SK-N-SH treated with all-trans-retinoic acid at 6 μM for 48 hours (cell line): ENCODE results near the gene TAP1.

Source experiments
- ESRRG ChIP-seq: fragments of 250-450 bp; sonication (Bioruptor Pico); IDR thresholded peaks from 2 replicates; pipeline ENCODE4 v1.6.1; 2021; ENCODE audit warnings: mild to moderate bottlenecking
- ZNF70 ChIP-seq: fragments of 450-650 bp; formaldehyde crosslinking; IDR thresholded peaks from 2 replicates; pipeline ENCODE4 v1.5.0; 2020; ENCODE audit warnings: mild to moderate bottlenecking, moderate library complexity

GRCh38 chr6:32836873-32837272 lies 16.6 kb downstream of the TAP1 start:
- TF ChIP-seq ZNF70 (CRISPR knock-in tag) (no peak), ESRRG (CRISPR knock-in tag) (no peak)
